DOHH2 (cell line): Measurements from ENCODE around the gene MLST8.
"Not testable (repeated sequence)": the region's sequence is repeated elsewhere in the genome, so short reads cannot be mapped to it uniquely, and the experiment has no call there.

Source experiments
- H3F3A ChIP-seq: fragments of 200-600 bp; sonication (generic), shearing (Covaris generic); 2 replicates; pipeline ENCODE4 v1.6.0; 2016; ENCODE audit warnings: antibody characterized with exemption, mild to moderate bottlenecking; ENCODE audit not compliant: control insufficient read depth, insufficient read depth
- H3K27ac ChIP-seq: fragments of 200-600 bp; sonication (generic); 2 replicates; pipeline ENCODE4 v1.5.1; 2014; ENCODE audit warnings: low read depth, mild to moderate bottlenecking, low read length, moderate library complexity
- H3K27me3 ChIP-seq: fragments of 200-600 bp; sonication (generic); 2 replicates; pipeline ENCODE4 v1.6.1; 2014; ENCODE audit warnings: mild to moderate bottlenecking, low read length, mixed read lengths; ENCODE audit not compliant: control insufficient read depth
- H3K36me3 ChIP-seq: fragments of 200-600 bp; sonication (generic); 2 replicates; pipeline ENCODE4 v1.6.1; 2014; ENCODE audit warnings: mild to moderate bottlenecking, low read length, moderate library complexity, mixed read lengths; ENCODE audit not compliant: control insufficient read depth
- H3K4me1 ChIP-seq: fragments of 200-600 bp; sonication (generic); 2 replicates; pipeline ENCODE4 v1.6.1; 2014; ENCODE audit warnings: mild to moderate bottlenecking, low read length, mixed read lengths; ENCODE audit not compliant: control insufficient read depth
- H3K4me2 ChIP-seq: fragments of 200-600 bp; sonication (generic); 2 replicates; pipeline ENCODE4 v1.6.0; 2014; ENCODE audit warnings: mild to moderate bottlenecking, low read length, moderate library complexity
- H3K4me3 ChIP-seq: fragments of 200-600 bp; sonication (generic); 2 replicates; pipeline ENCODE4 v1.5.1; 2014; ENCODE audit warnings: mild to moderate bottlenecking, low read length, mixed read lengths
- H3K79me2 ChIP-seq: fragments of 200-600 bp; sonication (generic); 2 replicates; pipeline ENCODE4 v1.6.1; 2014; ENCODE audit warnings: mild to moderate bottlenecking, low read length, mixed read lengths; ENCODE audit not compliant: control insufficient read depth
- H3K9me2 ChIP-seq: fragments of 200-600 bp; sonication (generic); replicated peaks from 2 replicates; pipeline ENCODE4 v1.6.1; 2014; ENCODE audit warnings: mild to moderate bottlenecking, low read length, mixed read lengths; ENCODE audit not compliant: control insufficient read depth
- H3K9me3 ChIP-seq: fragments of 200-600 bp; sonication (generic); 2 replicates; pipeline ENCODE4 v1.6.1; 2014; ENCODE audit warnings: antibody characterized with exemption, low read length, mixed read lengths; ENCODE audit not compliant: control insufficient read depth, insufficient read depth
- H4K20me1 ChIP-seq: fragments of 200-600 bp; sonication (generic); 2 replicates; pipeline ENCODE4 v1.6.0; 2014; ENCODE audit warnings: low read depth, mild to moderate bottlenecking, antibody characterized with exemption, low read length, moderate library complexity; ENCODE audit not compliant: control insufficient read depth, insufficient read depth
- CTCF ChIP-seq: fragments of 200-600 bp; sonication (generic); IDR thresholded peaks from one replicate; pipeline ENCODE4 v1.5.1; 2014; ENCODE audit warnings: antibody characterized with exemption, mild to moderate bottlenecking, low read depth, low read length; ENCODE audit not compliant: poor library complexity, severe bottlenecking
- EZH2phosphoT487 ChIP-seq: fragments of 200-600 bp; sonication (generic); IDR thresholded peaks from 2 replicates; pipeline ENCODE4 v1.6.1; 2017; ENCODE audit warnings: borderline replicate concordance, mild to moderate bottlenecking, antibody characterized with exemption, low read length, moderate library complexity, mixed read lengths

The MLST8 gene

GRCh38 chr16:2237493-2238149 is 32.4 kb downstream of the MLST8 start:
- no peaks in the 10 kb centered on the region for H4K20me1 ChIP-seq
- H3K4me3 ChIP-seq = no peak overlapping the region
- no peak overlapping the region for H3K4me2 ChIP-seq
- no peaks in the 10 kb centered on the region for H3K27me3 ChIP-seq
- no peak overlapping the region for H3K27ac ChIP-seq
- H3K9me2 ChIP-seq = no peaks in the 10 kb centered on the region
- no peaks in the 10 kb centered on the region for H3K79me2 ChIP-seq
- TF ChIP-seq EZH2phosphoT487 = no peak
- no peak for TF ChIP-seq CTCF
- H3F3A ChIP-seq = peaks cover 14% of the 10 kb centered on the region; the same call in 1 of the 2 replicates
- H3K9me3 ChIP-seq = no peaks in the 10 kb centered on the region
- H3K36me3 ChIP-seq = peaks cover 48% of the 10 kb centered on the region
- H3K4me1 ChIP-seq = no peaks in the 10 kb centered on the region

GRCh38 chr16:2238150-2238837 is 33.0 kb downstream of the MLST8 start:
- no peaks in the 10 kb centered on the region for H3K4me1 ChIP-seq
- no peak overlapping the region for H3K4me3 ChIP-seq
- H3K27me3 ChIP-seq = no peaks in the 10 kb centered on the region
- H4K20me1 ChIP-seq = no peaks in the 10 kb centered on the region
- no peaks in the 10 kb centered on the region for H3K9me2 ChIP-seq
- no peak for TF ChIP-seq EZH2phosphoT487
- no peak for TF ChIP-seq CTCF
- H3K79me2 ChIP-seq = no peaks in the 10 kb centered on the region
- no peak overlapping the region for H3K27ac ChIP-seq
- H3F3A ChIP-seq = peaks cover 15% of the 10 kb centered on the region; the same call in 1 of the 2 replicates
- no peak overlapping the region for H3K4me2 ChIP-seq
- no peaks in the 10 kb centered on the region for H3K9me3 ChIP-seq
- H3K36me3 ChIP-seq = peaks cover 48% of the 10 kb centered on the region

- Histone ChIP-seq H3K9me2 (no peaks in the 10 kb centered on the region), H3K36me3 (peaks cover 49% of the 10 kb centered on the region), H3K4me2 (no peak overlapping the region), H3F3A (peaks cover 15% of the 10 kb centered on the region; the same call in 1 of the 2 replicates), H3K79me2 (no peaks in the 10 kb centered on the region), H3K27me3 (no peaks in the 10 kb centered on the region), H3K4me3 (no peak overlapping the region), H3K9me3 (no peaks in the 10 kb centered on the region), H4K20me1 (no peaks in the 10 kb centered on the region), H3K27ac (no peak overlapping the region), H3K4me1 (no peaks in the 10 kb centered on the region)
- TF ChIP-seq CTCF (no peak), EZH2phosphoT487 (no peak)
Measured at GRCh38 chr16:2238838-2239675, 33.8 kb downstream of the MLST8 start.

GRCh38 chr16:2240331-2240730 is 35.1 kb downstream of the MLST8 start:
- H3K9me2 ChIP-seq, H3K4me2 ChIP-seq, H3K79me2 ChIP-seq, H3K4me3 ChIP-seq, H4K20me1 ChIP-seq, H3K4me1 ChIP-seq, H3K27me3 ChIP-seq, H3K9me3 ChIP-seq, H3K27ac ChIP-seq: not testable (repeated sequence)
- Histone ChIP-seq H3K36me3 (peaks cover 51% of the 10 kb centered on the region), H3F3A (peaks cover 15% of the 10 kb centered on the region; the same call in 1 of the 2 replicates)
